NCI-H146 treated with DMSO at 0.1 percent for 48 hours (cell line): ENCODE measurements around the gene SDCCAG8.

Experiments
- DNase-seq: peaks from one replicate; lab custom pipeline; 2025; ENCODE audit not compliant: unreplicated experiment; lab: John Stamatoyannopoulos, UW

Gene SDCCAG8

GRCh38 chr1:243254233-243254926, 1.5 kb upstream of the SDCCAG8 start:
- peak; percentile 65 for DNase-seq

GRCh38 chr1:243254927-243255790, 682 bp upstream of the SDCCAG8 start, which contains the start of gene CEP170:
CEP170 (minus strand) TSS chr1:243255281; CDS start chr1:243225280, 30,001 bp downstream.
- DNase-seq = peak; percentile 98

- DNase-seq = no peak
These were observed 749 bp downstream of the SDCCAG8 start for GRCh38 chr1:243256590-243256989.

- no peak for DNase-seq
These were observed 1.3 kb downstream of the SDCCAG8 start for GRCh38 chr1:243257189-243257588.

- no peak for DNase-seq
These were observed 2.9 kb downstream of the SDCCAG8 start for GRCh38 chr1:243258731-243259130.

- no peak for DNase-seq
These were observed 4.5 kb downstream of the SDCCAG8 start for GRCh38 chr1:243260221-243260880.

GRCh38 chr1:243261390-243261789, 5.5 kb downstream of the SDCCAG8 start:
- no peak for DNase-seq

- DNase-seq = no peak
These were observed 8.9 kb downstream of the SDCCAG8 start for GRCh38 chr1:243264717-243265116.

GRCh38 chr1:243266231-243266630, 10.4 kb downstream of the SDCCAG8 start:
- no peak for DNase-seq

GRCh38 chr1:243267471-243267880, 11.6 kb downstream of the SDCCAG8 start:
- no peak for DNase-seq

GRCh38 chr1:243267914-243268653, 12.2 kb downstream of the SDCCAG8 start:
- no peak for DNase-seq

- DNase-seq = no peak
These were observed 13.1 kb downstream of the SDCCAG8 start for GRCh38 chr1:243268751-243269460.

- no peak for DNase-seq
These were observed 13.6 kb downstream of the SDCCAG8 start for GRCh38 chr1:243269461-243269801.

GRCh38 chr1:243270097-243270864, 14.4 kb downstream of the SDCCAG8 start:
- no peak for DNase-seq

- DNase-seq = no peak
These were observed 16.2 kb downstream of the SDCCAG8 start for GRCh38 chr1:243271996-243272395.

GRCh38 chr1:243272401-243272800, 16.6 kb downstream of the SDCCAG8 start:
- DNase-seq = no peak

- DNase-seq = no peak
These were observed 17.7 kb downstream of the SDCCAG8 start for GRCh38 chr1:243273506-243273905.

GRCh38 chr1:243273945-243274344, 18.1 kb downstream of the SDCCAG8 start:
- DNase-seq = no peak

GRCh38 chr1:243275316-243275715, 19.5 kb downstream of the SDCCAG8 start:
- no peak for DNase-seq
